RWPE1 (cell line): Measurements from ENCODE around the gene UBE2R2.

Experiments
- CTCF ChIA-PET: fragments of 350-600 bp; sonication (Branson Sonifier 250); formaldehyde crosslinking; extraction: SDS; loops from one replicate; lab custom pipeline; 2021; lab: Yijun Ruan, JAX
- POLR2A ChIA-PET: fragments of 400-600 bp; formaldehyde crosslinking; extraction: SDS; loops from one replicate; lab custom pipeline; 2020; ENCODE audit warnings: antibody characterized with exemption; ENCODE audit not compliant: low non-redundant PET; lab: Yijun Ruan, JAX
- DNase-seq: peaks from one replicate; pipeline ENCODE4 v3.0.0; 2012; ENCODE audit warnings: low spot score
- H3K27ac ChIP-seq: fragments of 450-650 bp; 2 replicates; pipeline ENCODE4 v1.5.1; 2017
- TF ChIP-seq, protein P1 (sequence below): fragments of 450-650 bp; conservative IDR thresholded peaks from 2 replicates; pipeline ENCODE4 v1.5.1; 2017; ENCODE audit warnings: low read depth, mild to moderate bottlenecking

Gene UBE2R2

DNA sequence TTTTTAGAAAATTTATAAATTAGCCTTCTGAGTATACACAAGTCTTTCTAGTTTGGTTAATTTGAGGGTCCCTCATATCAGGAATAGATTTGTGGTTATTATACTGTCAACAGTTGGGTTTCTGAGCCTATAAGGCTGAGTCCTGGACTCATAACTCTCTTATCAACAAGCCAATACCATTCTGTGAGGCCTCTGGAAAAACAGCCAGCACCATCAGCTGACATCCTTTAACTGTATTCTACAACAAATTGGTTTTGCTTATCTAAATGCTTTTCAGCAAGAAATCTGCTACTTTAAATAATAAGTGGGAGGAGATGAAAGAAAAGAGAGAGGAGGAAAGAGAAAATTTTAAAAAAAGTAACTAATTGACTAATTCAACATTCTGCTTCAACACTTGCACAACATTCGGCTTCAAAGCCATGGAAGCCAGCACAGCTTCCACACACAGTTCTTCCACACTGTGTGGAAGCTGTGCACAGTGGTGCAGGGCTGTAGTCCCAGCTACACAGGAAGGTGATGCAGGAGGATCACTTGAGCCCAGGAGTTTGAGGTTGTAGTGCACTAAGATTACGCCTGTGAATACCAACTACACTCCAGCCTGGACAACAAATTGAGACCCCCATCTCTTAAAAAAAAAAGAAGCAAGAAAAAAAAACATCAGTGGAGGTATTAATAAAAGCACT, 147.3 kb downstream of the UBE2R2 start:
- no peak for DNase-seq
- TF ChIP-seq, protein P1, sequence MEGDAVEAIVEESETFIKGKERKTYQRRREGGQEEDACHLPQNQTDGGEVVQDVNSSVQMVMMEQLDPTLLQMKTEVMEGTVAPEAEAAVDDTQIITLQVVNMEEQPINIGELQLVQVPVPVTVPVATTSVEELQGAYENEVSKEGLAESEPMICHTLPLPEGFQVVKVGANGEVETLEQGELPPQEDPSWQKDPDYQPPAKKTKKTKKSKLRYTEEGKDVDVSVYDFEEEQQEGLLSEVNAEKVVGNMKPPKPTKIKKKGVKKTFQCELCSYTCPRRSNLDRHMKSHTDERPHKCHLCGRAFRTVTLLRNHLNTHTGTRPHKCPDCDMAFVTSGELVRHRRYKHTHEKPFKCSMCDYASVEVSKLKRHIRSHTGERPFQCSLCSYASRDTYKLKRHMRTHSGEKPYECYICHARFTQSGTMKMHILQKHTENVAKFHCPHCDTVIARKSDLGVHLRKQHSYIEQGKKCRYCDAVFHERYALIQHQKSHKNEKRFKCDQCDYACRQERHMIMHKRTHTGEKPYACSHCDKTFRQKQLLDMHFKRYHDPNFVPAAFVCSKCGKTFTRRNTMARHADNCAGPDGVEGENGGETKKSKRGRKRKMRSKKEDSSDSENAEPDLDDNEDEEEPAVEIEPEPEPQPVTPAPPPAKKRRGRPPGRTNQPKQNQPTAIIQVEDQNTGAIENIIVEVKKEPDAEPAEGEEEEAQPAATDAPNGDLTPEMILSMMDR, result no peak

More for the DNA sequence above, 147.3 kb downstream of the UBE2R2 start:
- H3K27ac ChIP-seq, result no peak overlapping the region
- ChIA-PET POLR2A (no interaction called here), CTCF (interaction anchor here (0.5 kb wide), 1 partner anchor 176 kb away, joined by 3 read pairs; no protein-coding TSS in a partner anchor)
